Trophoblast cell (in vitro differentiated cells and primary cell): Measurements from ENCODE around the gene COL4A4.

ENCODE experiments used
- DNase-seq, 2 donors: peaks; one replicate each; pipeline ENCODE4 v3.0.0-alpha.2; 2016
- H2AFZ ChIP-seq: 2 replicates; pipeline ENCODE4 v1.6.1; 2013; ENCODE audit warnings: low read length, moderate library complexity, mild to moderate bottlenecking; ENCODE audit not compliant: insufficient read depth, poor library complexity
- H2AK5ac ChIP-seq: 2 replicates; pipeline ENCODE4 v1.6.1; 2013; ENCODE audit warnings: mild to moderate bottlenecking, low read length
- H2BK120ac ChIP-seq: 2 replicates; pipeline ENCODE4 v1.6.1; 2013; ENCODE audit warnings: low read length, mild to moderate bottlenecking, moderate library complexity; ENCODE audit not compliant: insufficient read depth, poor library complexity
- H2BK12ac ChIP-seq: 2 replicates; pipeline ENCODE4 v1.6.1; 2013; ENCODE audit warnings: mild to moderate bottlenecking, low read length, moderate library complexity
- H2BK5ac ChIP-seq: 2 replicates; pipeline ENCODE4 v1.6.1; 2013; ENCODE audit warnings: low read length, low read depth, moderate library complexity, mild to moderate bottlenecking; ENCODE audit not compliant: poor library complexity
- H3K14ac ChIP-seq: 2 replicates; pipeline ENCODE4 v1.6.1; 2013; ENCODE audit warnings: mild to moderate bottlenecking, low read length
- H3K18ac ChIP-seq: 2 replicates; pipeline ENCODE4 v1.6.1; 2013; ENCODE audit warnings: mild to moderate bottlenecking, low read length
- H3K23ac ChIP-seq: 2 replicates; pipeline ENCODE4 v1.6.1; 2013; ENCODE audit warnings: low read length
- H3K27ac ChIP-seq: 2 replicates; pipeline ENCODE4 v1.5.1; 2013; ENCODE audit warnings: low read depth, mild to moderate bottlenecking, inconsistent platforms, low read length, moderate library complexity
- H3K27me3 ChIP-seq: 2 replicates; pipeline ENCODE4 v1.6.1; 2013; ENCODE audit warnings: inconsistent platforms, mild to moderate bottlenecking, low read length, moderate library complexity; ENCODE audit not compliant: insufficient read depth
- H3K36me3 ChIP-seq, 2 experiments: 1 replicate in 1 of 2; 2 replicates in 1 of 2; pipeline ENCODE4 v1.6.1; 2013; ENCODE audit warnings: low read length in 2 of 2, mild to moderate bottlenecking in 2 of 2, moderate library complexity in 1 of 2; ENCODE audit not compliant: insufficient read depth in 2 of 2, control insufficient read depth in 1 of 2
- H3K4ac ChIP-seq: 2 replicates; pipeline ENCODE4 v1.6.1; 2013; ENCODE audit warnings: low read depth, mild to moderate bottlenecking, low read length, moderate library complexity
- H3K4me1 ChIP-seq, 2 experiments: 1 replicate in 1 of 2; 2 replicates in 1 of 2; pipeline ENCODE4 v1.6.1; 2013; ENCODE audit warnings: low read length in 2 of 2, mild to moderate bottlenecking in 2 of 2, moderate library complexity in 1 of 2; ENCODE audit not compliant: insufficient read depth in 2 of 2, control insufficient read depth in 1 of 2
- H3K4me2 ChIP-seq: 2 replicates; pipeline ENCODE4 v1.6.1; 2013; ENCODE audit warnings: inconsistent platforms, mild to moderate bottlenecking, low read length, moderate library complexity
- H3K4me3 ChIP-seq: 2 replicates; pipeline ENCODE4 v1.5.1; 2013; ENCODE audit warnings: mild to moderate bottlenecking, low read depth, low read length, inconsistent platforms
- H3K79me1 ChIP-seq: one replicate; pipeline ENCODE4 v1.6.1; 2013; ENCODE audit warnings: low read length
- H3K79me2 ChIP-seq: 2 replicates; pipeline ENCODE4 v1.6.1; 2013; ENCODE audit warnings: low read length, mild to moderate bottlenecking; ENCODE audit not compliant: control insufficient read depth, insufficient read depth, poor library complexity
- H3K9ac ChIP-seq: 2 replicates; pipeline ENCODE4 v1.6.1; 2013; ENCODE audit warnings: mild to moderate bottlenecking, low read length
- H3K9me3 ChIP-seq: 2 replicates; pipeline ENCODE4 v1.6.1; 2013; ENCODE audit warnings: low read depth, mild to moderate bottlenecking, control low read depth, inconsistent platforms, low read length; ENCODE audit not compliant: insufficient read depth
- H4K12ac ChIP-seq: 2 replicates; pipeline ENCODE4 v1.6.1; 2013; ENCODE audit warnings: low read depth, mild to moderate bottlenecking, low read length, moderate library complexity
- H4K8ac ChIP-seq: 2 replicates; pipeline ENCODE4 v1.6.1; 2013; ENCODE audit warnings: low read depth, mild to moderate bottlenecking, low read length, moderate library complexity
- H4K91ac ChIP-seq: one replicate; pipeline ENCODE4 v1.6.1; 2013; ENCODE audit warnings: low read depth, mild to moderate bottlenecking, low read length, moderate library complexity
- WGBS: extraction: QIAGEN DNeasy Blood & Tissue Kit; methylation state at CpG from one replicate; pipeline ENCODE4 v1.1.7; 2013; ENCODE audit warnings: missing lambda C conversion rate; ENCODE audit not compliant: insufficient read length, insufficient coverage; ENCODE audit errors: extremely low coverage; 5-methylcytosine and 5-hydroxymethylcytosine counted together

The COL4A4 gene

GRCh38 chr2:227163485-227163997, 464 bp downstream of the COL4A4 start:
- DNase-seq, result no peak

GRCh38 chr2:227161947-227162346, 2.1 kb downstream of the COL4A4 start:
- Histone ChIP-seq H2BK120ac (no peak overlapping the region), H3K4me2 (no peak overlapping the region), H3K9ac (no peak overlapping the region), H2AK5ac (no peak overlapping the region), H3K4ac (no peak overlapping the region), H3K4me1 (peaks cover 12 to 15% of the 10 kb centered on the region in 2 experiments), H3K18ac (no peak overlapping the region), H3K4me3 (no peak overlapping the region), H4K8ac (no peak overlapping the region), H3K79me2 (no peaks in the 10 kb centered on the region), H3K36me3 (no peaks in the 10 kb centered on the region), H4K12ac (no peak overlapping the region), H3K9me3 (no peaks in the 10 kb centered on the region), H4K91ac (no peak overlapping the region), H2AFZ (no peak overlapping the region), H2BK5ac (no peak overlapping the region), H3K27me3 (peaks cover 28% of the 10 kb centered on the region), H3K23ac (no peak overlapping the region), H2BK12ac (no peak overlapping the region), H3K79me1 (no peaks in the 10 kb centered on the region), H3K27ac (no peak overlapping the region), H3K14ac (no peak overlapping the region)
- DNase-seq, result no peak

More at GRCh38 chr2:227163485-227163997, 464 bp downstream of the COL4A4 start:
- Histone ChIP-seq H3K9ac (no peak overlapping the region), H4K12ac (no peak overlapping the region), H3K4me1 (peaks cover 12 to 15% of the 10 kb centered on the region in 2 experiments), H3K79me1 (no peaks in the 10 kb centered on the region), H4K91ac (no peak overlapping the region), H2AFZ (no peak overlapping the region), H3K18ac (no peak overlapping the region), H3K14ac (no peak overlapping the region), H3K27ac (no peak overlapping the region), H3K9me3 (no peaks in the 10 kb centered on the region), H3K4me2 (peak overlapping the region; percentile 95), H3K36me3 (no peaks in the 10 kb centered on the region), H2BK120ac (no peak overlapping the region), H3K4ac (no peak overlapping the region), H2BK5ac (no peak overlapping the region), H4K8ac (no peak overlapping the region), H2BK12ac (no peak overlapping the region), H2AK5ac (no peak overlapping the region), H3K79me2 (no peaks in the 10 kb centered on the region), H3K4me3 (peak overlapping the region; percentile 63), H3K27me3 (peaks cover 28% of the 10 kb centered on the region), H3K23ac (no peak overlapping the region)
- WGBS, result no CpG with 5 or more reads among the region's 20 CpGs

- Histone ChIP-seq H2BK120ac (no peak overlapping the region), H2AK5ac (no peak overlapping the region), H3K9me3 (no peaks in the 10 kb centered on the region), H2AFZ (no peak overlapping the region), H3K9ac (no peak overlapping the region), H3K79me2 (no peaks in the 10 kb centered on the region), H4K8ac (no peak overlapping the region), H3K27me3 (peaks cover 25% of the 10 kb centered on the region), H3K4ac (no peak overlapping the region), H3K27ac (no peak overlapping the region), H3K4me1 (peaks cover 12 to 15% of the 10 kb centered on the region in 2 experiments), H3K18ac (no peak overlapping the region), H3K14ac (no peak overlapping the region), H3K36me3 (no peaks in the 10 kb centered on the region), H4K12ac (no peak overlapping the region), H2BK5ac (no peak overlapping the region), H3K4me2 (no peak overlapping the region), H4K91ac (no peak overlapping the region), H2BK12ac (no peak overlapping the region), H3K23ac (no peak overlapping the region), H3K79me1 (no peaks in the 10 kb centered on the region), H3K4me3 (no peak overlapping the region)
- DNase-seq, result no peak
- no CpG with 5 or more reads among the region's 2 CpGs for WGBS
Measured at GRCh38 chr2:227160164-227160563, 3.8 kb downstream of the COL4A4 start.

GRCh38 chr2:227154986-227155774, 8.8 kb downstream of the COL4A4 start:
- no peaks in the 10 kb centered on the region for H3K9me3 ChIP-seq
- H4K91ac ChIP-seq, result no peak overlapping the region
- DNase-seq, result peak; percentile 52 to 64
- H2BK12ac ChIP-seq, result no peak overlapping the region
- H3K23ac ChIP-seq, result no peak overlapping the region
- H4K12ac ChIP-seq, result no peak overlapping the region
- no peak overlapping the region for H3K14ac ChIP-seq
- no peaks in the 10 kb centered on the region for H3K79me1 ChIP-seq
- H3K27ac ChIP-seq, result no peak overlapping the region
- H3K4me2 ChIP-seq, result no peak overlapping the region
- no peaks in the 10 kb centered on the region for H3K4me1 ChIP-seq
- H2AK5ac ChIP-seq, result no peak overlapping the region
- no peak overlapping the region for H3K4ac ChIP-seq
- no peak overlapping the region for H3K4me3 ChIP-seq
- no CpG with 5 or more reads among the region's 6 CpGs for WGBS
- no peak overlapping the region for H2AFZ ChIP-seq
- no peak overlapping the region for H4K8ac ChIP-seq
- no peak overlapping the region for H2BK5ac ChIP-seq
- H3K9ac ChIP-seq, result no peak overlapping the region
- no peak overlapping the region for H3K18ac ChIP-seq
- no peaks in the 10 kb centered on the region for H3K27me3 ChIP-seq
- H3K36me3 ChIP-seq, result no peaks in the 10 kb centered on the region
- H2BK120ac ChIP-seq, result no peak overlapping the region
- no peaks in the 10 kb centered on the region for H3K79me2 ChIP-seq
